DMS79 (cell line): ENCODE results near the gene KIFC3.
"Not testable (repeated sequence)": the region's sequence is repeated elsewhere in the genome, so short reads cannot be mapped to it uniquely, and the experiment has no call there.

ENCODE experiments used
- DNase-seq: peaks from one replicate; lab custom pipeline; 2025; lab: John Stamatoyannopoulos, UW

Gene KIFC3

GRCh38 chr16:57802341-57803133, at the start of gene KIFC3:
KIFC3 (minus strand) TSS chr16:57802491; CDS start chr16:57798243, 4,248 bp downstream.
- no peak for DNase-seq

- no peak for DNase-seq
Observed at GRCh38 chr16:57848181-57848580, 45.9 kb upstream of the KIFC3 start.

- not testable (repeated sequence) for DNase-seq
Observed at GRCh38 chr16:57846931-57847330, 44.6 kb upstream of the KIFC3 start.

- peak; percentile 27 for DNase-seq
Observed at GRCh38 chr16:57846078-57846697, 43.9 kb upstream of the KIFC3 start.

- DNase-seq = no peak
Observed at GRCh38 chr16:57845115-57845514, 42.8 kb upstream of the KIFC3 start.

GRCh38 chr16:57844416-57845030, 42.2 kb upstream of the KIFC3 start:
- no peak for DNase-seq

GRCh38 chr16:57843400-57843799, 41.1 kb upstream of the KIFC3 start:
- no peak for DNase-seq

- no peak for DNase-seq
Observed at GRCh38 chr16:57842601-57843000, 40.3 kb upstream of the KIFC3 start.

GRCh38 chr16:57840833-57841232, 38.5 kb upstream of the KIFC3 start:
- no peak for DNase-seq

- no peak for DNase-seq
Observed at GRCh38 chr16:57838161-57838560, 35.9 kb upstream of the KIFC3 start.

- DNase-seq = no peak
Observed at GRCh38 chr16:57837305-57838125, 35.2 kb upstream of the KIFC3 start.

GRCh38 chr16:57835439-57835838, 33.1 kb upstream of the KIFC3 start:
- DNase-seq = not testable (repeated sequence)

- no peak for DNase-seq
Observed at GRCh38 chr16:57834936-57835335, 32.6 kb upstream of the KIFC3 start.

- no peak for DNase-seq
Observed at GRCh38 chr16:57830890-57831484, 28.7 kb upstream of the KIFC3 start.

GRCh38 chr16:57829969-57830360, 27.7 kb upstream of the KIFC3 start:
- DNase-seq = no peak

GRCh38 chr16:57828272-57829161, 26.2 kb upstream of the KIFC3 start:
- DNase-seq = no peak

GRCh38 chr16:57826706-57827625, 24.7 kb upstream of the KIFC3 start:
- peak; percentile 46 for DNase-seq

GRCh38 chr16:57826052-57826451, 23.8 kb upstream of the KIFC3 start:
- no peak for DNase-seq

- DNase-seq = no peak
Observed at GRCh38 chr16:57825298-57826044, 23.2 kb upstream of the KIFC3 start.
